Large intestine (tissue), 3 donors: ENCODE data around the gene PPP1R37. TPM values are rescaled to one million over a fixed set of nuclear protein-coding genes. Genes with fewer than 3 reads are reported as not detected.

Source experiments
- DNase-seq, 2 donors: peaks; one replicate each; pipeline versions ENCODE4 v3.0.0 to v3.0.0-alpha.2; 2013
- H3K27ac ChIP-seq: one replicate; pipeline ENCODE4 v1.5.1; 2013; ENCODE audit warnings: low read length
- H3K27me3 ChIP-seq: 2 replicates; pipeline ENCODE4 v1.6.1; 2013; ENCODE audit warnings: low read length; ENCODE audit not compliant: control insufficient read depth, insufficient read depth
- H3K36me3 ChIP-seq: 2 replicates; pipeline ENCODE4 v1.6.1; 2013; ENCODE audit warnings: low read length; ENCODE audit not compliant: control insufficient read depth, insufficient read depth
- H3K4me1 ChIP-seq: one replicate; pipeline ENCODE4 v1.6.1; 2013; ENCODE audit warnings: low read length; ENCODE audit not compliant: control insufficient read depth, insufficient read depth
- H3K4me3 ChIP-seq: one replicate; pipeline ENCODE4 v1.5.1; 2013; ENCODE audit warnings: low read length
- H3K9me3 ChIP-seq: one replicate; pipeline ENCODE4 v1.6.1; 2013; ENCODE audit warnings: mild to moderate bottlenecking, low read depth, low read length, moderate library complexity; ENCODE audit not compliant: control insufficient read depth
- WGBS: methylation state at CpG from one replicate; pipeline ENCODE4 v1.1.5; 2013; ENCODE audit warnings: low lambda C conversion rate; ENCODE audit not compliant: insufficient coverage; 5-methylcytosine and 5-hydroxymethylcytosine counted together
- polyA plus RNA-seq: library from polyadenylated mRNA; unstranded; fragments of 120-200 nt; gene quantifications from one replicate; pipeline ENCODE4 v1.2.1, GENCODE V29; 2013

PPP1R37 gene
- polyA plus RNA-seq, 1 donor, result 40.3 TPM

DNA sequence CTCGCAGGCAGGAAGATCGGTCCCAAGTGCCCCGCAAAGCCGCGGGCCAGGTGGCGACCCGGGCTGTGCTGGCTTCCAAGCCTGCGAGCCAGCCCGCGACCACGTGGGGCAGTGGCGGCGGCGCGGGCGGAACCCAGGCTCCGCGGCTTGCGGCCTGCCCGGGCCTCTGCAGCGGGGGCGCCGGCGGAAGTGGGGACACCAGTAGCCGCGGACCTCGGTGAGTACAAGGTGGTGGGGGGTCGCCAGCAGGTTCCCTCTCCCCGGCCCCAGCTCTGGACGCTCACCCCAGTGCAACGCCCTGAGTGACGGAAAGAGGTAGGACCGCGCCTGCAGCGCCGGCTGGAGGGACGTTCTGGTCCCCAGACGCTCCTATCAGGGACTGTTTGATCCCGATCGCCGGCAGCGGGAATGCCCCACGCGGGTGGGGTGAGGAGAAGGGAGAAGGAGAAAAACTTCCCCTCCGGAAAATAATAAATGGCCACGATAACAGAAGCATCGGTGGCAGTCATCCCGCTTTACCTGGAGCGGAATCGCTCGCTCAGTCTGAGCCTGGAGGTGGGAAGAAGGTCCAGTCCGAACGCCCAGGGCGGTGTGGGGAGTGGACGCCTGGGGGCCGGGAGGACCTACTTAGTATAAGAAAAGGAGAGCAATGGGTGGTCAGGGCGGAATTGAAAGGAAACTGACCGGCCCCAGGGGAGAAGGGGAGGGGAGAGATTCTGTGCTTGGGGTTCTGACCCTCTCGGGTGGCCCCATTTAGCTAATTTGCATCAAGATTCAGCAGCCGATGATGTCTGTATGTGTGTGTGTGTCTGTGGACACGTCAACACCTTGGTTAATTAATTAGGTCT is 13.7 kb upstream of the PPP1R37 start, which contains the start of gene GEMIN7:
Gene GEMIN7, plus strand, starts transcription at position 198 of the 848 bp plus-strand sequence. CDS start 10,855 bp downstream, outside the sequence.
- H3K9me3 ChIP-seq, result no peaks in the 10 kb centered on the region
- H3K27me3 ChIP-seq, result no peaks in the 10 kb centered on the region
- peaks cover 35% of the 10 kb centered on the region for H3K4me1 ChIP-seq
- WGBS, result no CpG with 5 or more reads among the region's 61 CpGs
- H3K36me3 ChIP-seq, result peaks cover 13% of the 10 kb centered on the region
- peak; percentile 61 to 80 for DNase-seq
- peak within 1 kb of the TSS; percentile 97 for H3K4me3 ChIP-seq
- H3K27ac ChIP-seq, result peak within 1 kb of the TSS; percentile 49

DNA sequence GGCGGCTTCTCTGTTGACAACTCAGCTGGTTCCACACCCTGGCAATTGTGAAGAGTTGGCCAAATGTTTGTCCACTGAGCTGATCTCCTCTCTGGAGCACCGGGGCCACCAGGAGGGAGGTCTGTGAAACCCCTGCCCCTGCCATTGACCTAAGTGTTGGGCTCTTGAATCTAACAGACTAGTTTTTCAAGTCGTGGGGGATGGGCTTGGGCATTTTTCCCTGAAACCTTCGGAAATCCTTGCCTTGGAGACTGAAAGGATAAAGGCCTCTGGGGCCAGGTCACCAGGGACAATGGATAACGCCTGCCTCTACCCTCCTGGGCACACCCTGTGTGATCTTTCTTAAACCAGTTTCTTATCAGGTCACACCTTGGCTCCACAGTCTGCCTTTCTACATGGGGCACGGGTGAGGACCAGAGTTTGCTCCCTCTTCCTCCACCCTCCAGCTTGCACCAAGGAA is 13.0 kb upstream of the PPP1R37 start:
- DNase-seq, result peak in 1 of 2 donors; percentile 75
- peaks cover 32% of the 10 kb centered on the region for H3K4me1 ChIP-seq
- WGBS, result no CpG with 5 or more reads among the region's 6 CpGs

GRCh38 chr19:45082170-45082569 is 10.8 kb upstream of the PPP1R37 start:
- Histone ChIP-seq H3K27ac (no peak overlapping the region), H3K36me3 (peaks cover 27% of the 10 kb centered on the region), H3K9me3 (no peaks in the 10 kb centered on the region), H3K4me1 (peaks cover 21% of the 10 kb centered on the region), H3K4me3 (no peak overlapping the region), H3K27me3 (no peaks in the 10 kb centered on the region)
- DNase-seq, result no peak
- WGBS, result no CpG with 5 or more reads among the region's 5 CpGs

More for the DNA sequence above, 13.0 kb upstream of the PPP1R37 start:
- H3K27ac ChIP-seq, result peak overlapping the region; percentile 49
- H3K4me3 ChIP-seq, result peak overlapping the region; percentile 97
- peaks cover 14% of the 10 kb centered on the region for H3K36me3 ChIP-seq
- no peaks in the 10 kb centered on the region for H3K9me3 ChIP-seq
- H3K27me3 ChIP-seq, result no peaks in the 10 kb centered on the region

GRCh38 chr19:45086480-45086879 is 6.5 kb upstream of the PPP1R37 start:
- H3K36me3 ChIP-seq, result peaks cover 39% of the 10 kb centered on the region
- no peaks in the 10 kb centered on the region for H3K27me3 ChIP-seq
- H3K4me3 ChIP-seq, result no peak overlapping the region
- WGBS, result 75% methylated on average over 1 of the region's 4 CpGs
- no peaks in the 10 kb centered on the region for H3K9me3 ChIP-seq
- no peak overlapping the region for H3K27ac ChIP-seq
- DNase-seq, result no peak
- peaks cover 12% of the 10 kb centered on the region for H3K4me1 ChIP-seq

DNA sequence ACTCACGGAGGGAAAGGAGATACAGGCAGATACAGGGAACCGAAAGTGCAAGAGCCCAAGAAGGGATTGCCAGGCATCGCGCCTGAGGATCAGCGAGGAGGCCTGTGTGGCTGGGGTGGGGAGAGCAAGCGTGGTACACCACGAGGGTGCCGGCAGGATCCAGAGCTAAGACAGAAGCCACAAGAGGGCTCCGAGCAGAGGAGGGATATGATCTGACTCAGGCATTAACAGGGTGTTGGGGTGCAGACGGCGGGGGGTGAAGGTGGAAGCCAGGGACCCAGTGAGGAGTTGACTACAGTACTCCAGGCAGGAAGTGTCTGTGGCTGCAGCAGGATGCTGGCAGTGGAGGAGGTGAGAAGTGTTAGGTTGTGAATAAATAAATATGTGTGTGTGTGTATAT is 5.4 kb upstream of the PPP1R37 start:
- Histone ChIP-seq H3K27ac (no peak overlapping the region), H3K36me3 (peaks cover 28% of the 10 kb centered on the region), H3K27me3 (no peaks in the 10 kb centered on the region), H3K4me1 (peaks cover 12% of the 10 kb centered on the region), H3K9me3 (no peaks in the 10 kb centered on the region), H3K4me3 (no peak overlapping the region)
- DNase-seq, result no peak
- WGBS, result no CpG with 5 or more reads among the region's 11 CpGs

GRCh38 chr19:45090034-45090433 is 2.9 kb upstream of the PPP1R37 start:
- no peaks in the 10 kb centered on the region for H3K9me3 ChIP-seq
- peaks cover 23% of the 10 kb centered on the region for H3K36me3 ChIP-seq
- H3K4me1 ChIP-seq, result peaks cover 20% of the 10 kb centered on the region
- DNase-seq, result no peak
- H3K27ac ChIP-seq, result peak overlapping the region; percentile 97
- H3K27me3 ChIP-seq, result no peaks in the 10 kb centered on the region
- WGBS, result no CpG with 5 or more reads among the region's 17 CpGs
- H3K4me3 ChIP-seq, result no peak overlapping the region

DNA sequence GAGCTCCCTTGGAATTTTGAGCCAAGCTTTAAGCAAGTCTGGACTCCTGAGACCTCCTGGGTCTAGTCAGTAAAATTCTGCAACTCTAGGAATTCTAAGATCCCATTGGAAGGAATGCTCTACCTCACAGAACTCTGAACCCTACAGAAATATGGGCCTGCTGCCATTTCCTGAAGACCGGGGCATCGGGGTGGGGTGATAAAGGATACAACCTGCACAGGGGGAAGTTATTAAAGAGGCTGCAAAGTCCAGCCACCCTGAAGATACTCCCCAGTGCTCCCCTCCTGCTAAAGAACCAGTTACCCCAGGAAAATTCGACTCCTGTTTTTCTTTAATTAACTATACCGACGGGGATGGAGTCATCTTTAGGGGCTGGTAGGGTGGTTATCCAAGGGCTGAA is 2.4 kb upstream of the PPP1R37 start:
- peak in 1 of 2 donors; percentile 87 for DNase-seq
- no CpG with 5 or more reads among the region's 5 CpGs for WGBS

GRCh38 chr19:45091031-45091923 is 1.7 kb upstream of the PPP1R37 start:
- Histone ChIP-seq H3K27me3 (no peaks in the 10 kb centered on the region), H3K36me3 (peaks cover 19% of the 10 kb centered on the region), H3K27ac (peak overlapping the region; percentile 97), H3K9me3 (no peaks in the 10 kb centered on the region), H3K4me1 (peaks cover 31% of the 10 kb centered on the region), H3K4me3 (peak overlapping the region; percentile 95)
- peak; percentile 98 to 99 for DNase-seq
- WGBS, result no CpG with 5 or more reads among the region's 64 CpGs

More for the DNA sequence above, 2.4 kb upstream of the PPP1R37 start:
- Histone ChIP-seq H3K9me3 (no peaks in the 10 kb centered on the region), H3K4me3 (peak overlapping the region; percentile 95), H3K36me3 (peaks cover 18% of the 10 kb centered on the region), H3K4me1 (peaks cover 24% of the 10 kb centered on the region), H3K27me3 (no peaks in the 10 kb centered on the region), H3K27ac (peak overlapping the region; percentile 97)

- Histone ChIP-seq H3K9me3 (no peaks in the 10 kb centered on the region), H3K36me3 (peaks cover 5% of the 10 kb centered on the region), H3K4me1 (peaks cover 56% of the 10 kb centered on the region), H3K27ac (peak overlapping the region; percentile 97), H3K4me3 (peak overlapping the region; percentile 95), H3K27me3 (no peaks in the 10 kb centered on the region)
- DNase-seq, result no peak
- WGBS, result no CpG with 5 or more reads among the region's 9 CpGs
Measured at GRCh38 chr19:45094137-45094536, 1.2 kb downstream of the PPP1R37 start.

DNA sequence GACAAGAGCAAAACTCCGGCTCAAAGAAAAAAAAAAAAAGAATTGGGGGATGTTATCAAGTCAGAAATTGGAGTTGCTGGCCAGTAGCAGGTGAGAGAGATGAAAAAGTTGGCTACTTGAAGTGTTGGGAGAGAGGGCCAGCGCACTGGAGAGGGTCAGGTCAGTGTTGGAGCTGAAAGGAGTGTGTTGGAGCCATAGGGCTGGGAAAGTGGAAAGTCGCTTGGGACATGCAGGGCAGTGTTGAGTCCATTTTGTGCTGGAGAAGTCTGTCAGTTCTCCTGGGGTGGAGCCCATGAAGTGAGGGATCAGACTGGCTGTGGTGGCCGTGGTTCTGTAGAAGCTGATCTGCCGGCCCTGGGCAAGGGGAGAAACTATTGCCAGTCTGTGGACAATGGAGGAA is 1.7 kb downstream of the PPP1R37 start:
- peak in 1 of 2 donors; percentile 4 for DNase-seq
- peaks cover 59% of the 10 kb centered on the region for H3K4me1 ChIP-seq

More for the DNA sequence above, 1.7 kb downstream of the PPP1R37 start:
- Histone ChIP-seq H3K9me3 (no peaks in the 10 kb centered on the region), H3K36me3 (peaks cover 5% of the 10 kb centered on the region), H3K4me3 (peak overlapping the region; percentile 95), H3K27me3 (no peaks in the 10 kb centered on the region), H3K27ac (no peak overlapping the region)
- WGBS, result 71% methylated on average over 1 of the region's 5 CpGs
